Endodermal cell (in vitro differentiated cells): ENCODE results near the gene CDHR3. TPM values are rescaled to one million over a fixed set of nuclear protein-coding genes. Genes with fewer than 3 reads are reported as not detected.
A peak's percentile ranks its signal among the peaks of the same experiment; 100 is the strongest.
"Not testable (repeated sequence)": the region's sequence is repeated elsewhere in the genome, so short reads cannot be mapped to it uniquely, and the experiment has no call there.

ENCODE experiments used
- DNase-seq: peaks from one replicate; pipeline ENCODE4 v3.0.0-alpha.2; 2017
- H3K27ac ChIP-seq: 2 replicates; pipeline ENCODE4 v1.5.1; 2013; ENCODE audit warnings: mild to moderate bottlenecking, low read depth, low read length, moderate library complexity
- H3K27me3 ChIP-seq: 2 replicates; pipeline ENCODE4 v1.6.1; 2013; ENCODE audit warnings: mild to moderate bottlenecking, low read length, moderate library complexity; ENCODE audit not compliant: insufficient read depth, control insufficient read depth, poor library complexity, severe bottlenecking
- H3K36me3 ChIP-seq: 2 replicates; pipeline ENCODE4 v1.7.0; 2013; ENCODE audit warnings: mild to moderate bottlenecking, low read length, moderate library complexity; ENCODE audit not compliant: control insufficient read depth, insufficient read depth
- H3K4me1 ChIP-seq: one replicate; pipeline ENCODE4 v1.7.0; 2013; ENCODE audit warnings: low read length; ENCODE audit not compliant: control insufficient read depth, insufficient read depth
- H3K4me3 ChIP-seq: 2 replicates; pipeline ENCODE4 v1.5.1; 2013; ENCODE audit warnings: mild to moderate bottlenecking, low read length, moderate library complexity
- H3K9ac ChIP-seq: 2 replicates; pipeline ENCODE4 v1.6.1; 2013; ENCODE audit warnings: mild to moderate bottlenecking, low read length, moderate library complexity; ENCODE audit not compliant: poor library complexity, severe bottlenecking; ENCODE audit errors: extremely low read depth
- H3K9me3 ChIP-seq: 2 replicates; pipeline ENCODE4 v1.6.1; 2013; ENCODE audit warnings: mild to moderate bottlenecking, low read length, moderate library complexity; ENCODE audit not compliant: control insufficient read depth
- H3K27ac Mint-ChIP-seq: 2 replicates; pipeline ENCODE4 v1.8.0; 2020; ENCODE audit warnings: mixed read lengths
- H3K27me3 Mint-ChIP-seq: 2 replicates; pipeline ENCODE4 v1.8.0; 2021; ENCODE audit warnings: mild to moderate bottlenecking, mixed read lengths; ENCODE audit not compliant: insufficient read depth
- H3K36me3 Mint-ChIP-seq: 2 replicates; pipeline ENCODE4 v1.8.0; 2020; ENCODE audit warnings: low read depth, mixed read lengths
- H3K4me1 Mint-ChIP-seq: 2 replicates; pipeline ENCODE4 v1.8.0; 2020; ENCODE audit warnings: mixed read lengths
- H3K4me3 Mint-ChIP-seq: 2 replicates; pipeline ENCODE4 v1.8.0; 2020; ENCODE audit warnings: mild to moderate bottlenecking, moderate library complexity, mixed read lengths
- H3K9me3 Mint-ChIP-seq: 2 replicates; pipeline ENCODE4 v1.8.0; 2020; ENCODE audit warnings: mild to moderate bottlenecking, mixed read lengths
- CTCF ChIP-seq: fragments of 200-600 bp; sonication (generic); conservative IDR thresholded peaks from 2 replicates; pipeline ENCODE4 v1.5.0; 2021; ENCODE audit warnings: antibody characterized with exemption, mild to moderate bottlenecking
- WGBS, 2 experiments: methylation state at CpG; one replicate each; pipeline versions ENCODE4 v1.1.5 to v1.1.7; 2013; ENCODE audit warnings: missing lambda C conversion rate in 2 of 2, mixed read lengths in 1 of 2; ENCODE audit not compliant: insufficient coverage in 1 of 2, insufficient read length in 1 of 2; 5-methylcytosine and 5-hydroxymethylcytosine counted together
- total RNA-seq, 2 donors: library from RNA; stranded (reverse); fragmentation: NEBNext Ultra II Directional in 1 of 2; extraction: Animal tissue kit (Norgen Biotek cat#: 25700) in 1 of 2; gene quantifications; 2 replicates in 1 of 2; 3 replicates in 1 of 2; pipeline ENCODE4 v1.2.1, GENCODE V29; 2021

CDHR3 gene
- total RNA-seq, 2 donors from 2014 or later = 7.5 to 16.1 TPM

- H3K4me3 ChIP-seq = no peak overlapping the region
- H3K9ac ChIP-seq = no peak overlapping the region
- Mint-ChIP-seq H3K27ac (no peak overlapping the region), H3K9me3 (no peaks in the 10 kb centered on the region), H3K4me3 (no peak overlapping the region), H3K27me3 (no peaks in the 10 kb centered on the region), H3K4me1 (peaks cover 12% of the 10 kb centered on the region), H3K36me3 (no peaks in the 10 kb centered on the region)
- no peak for TF ChIP-seq CTCF
- no peak overlapping the region for H3K27ac ChIP-seq
- H3K36me3 ChIP-seq = no peaks in the 10 kb centered on the region
- 90 to 96% methylated on average over 3 of the region's 3 CpGs for WGBS, 2 experiments
- no peak for DNase-seq
- peaks cover 3% of the 10 kb centered on the region for H3K4me1 ChIP-seq
- H3K9me3 ChIP-seq = no peaks in the 10 kb centered on the region
- H3K27me3 ChIP-seq = no peaks in the 10 kb centered on the region
Observed at GRCh38 chr7:105980645-105981396, 17.8 kb downstream of the CDHR3 start.

- Mint-ChIP-seq H3K36me3 (no peaks in the 10 kb centered on the region), H3K4me3 (no peak overlapping the region), H3K27me3 (no peaks in the 10 kb centered on the region), H3K27ac (no peak overlapping the region), H3K4me1 (peaks cover 19% of the 10 kb centered on the region), H3K9me3 (no peaks in the 10 kb centered on the region)
- Histone ChIP-seq H3K4me3 (no peak overlapping the region), H3K9ac (no peak overlapping the region), H3K27ac (no peak overlapping the region), H3K4me1 (peaks cover 3% of the 10 kb centered on the region), H3K9me3 (no peaks in the 10 kb centered on the region), H3K27me3 (no peaks in the 10 kb centered on the region), H3K36me3 (no peaks in the 10 kb centered on the region)
- 86% methylated on average over 2 of the region's 2 CpGs; no CpG with 5 or more reads in 1 of the 2 experiments for WGBS, 2 experiments
- peak; percentile 67 for DNase-seq
- no peak for TF ChIP-seq CTCF
Observed at GRCh38 chr7:105982388-105982787, 19.3 kb downstream of the CDHR3 start.

- not testable (repeated sequence) for H3K4me3 ChIP-seq, H3K27me3 ChIP-seq, H3K4me1 ChIP-seq, H3K9me3 ChIP-seq, H3K27ac Mint-ChIP-seq, H3K36me3 ChIP-seq, H3K9me3 Mint-ChIP-seq, H3K4me3 Mint-ChIP-seq, H3K9ac ChIP-seq, H3K36me3 Mint-ChIP-seq, H3K27ac ChIP-seq, DNase-seq, H3K27me3 Mint-ChIP-seq
- WGBS, 2 experiments = 88 to 97% methylated on average over 5 to 6 of the region's 6 CpGs
- peaks cover 27% of the 10 kb centered on the region for H3K4me1 Mint-ChIP-seq
Observed at GRCh38 chr7:105984808-105985207, 21.7 kb downstream of the CDHR3 start.
